Limb (tissue), 2 donors: ENCODE data around the gene XXYLT1.

Experiments used
- DNase-seq, 2 donors: peaks; one replicate each; pipeline ENCODE4 v3.0.0-alpha.2; 2016; ENCODE audit errors: extremely low spot score in 2 of 2

XXYLT1 gene

GRCh38 chr3:195069501-195070251 lies 201.3 kb downstream of the XXYLT1 start:
- no peak for DNase-seq

- no peak for DNase-seq
Observed at GRCh38 chr3:195068084-195069080, 202.6 kb downstream of the XXYLT1 start.

GRCh38 chr3:195066441-195066841 lies 204.5 kb downstream of the XXYLT1 start:
- no peak for DNase-seq

- no peak for DNase-seq
Observed at GRCh38 chr3:195065864-195066185, 205.1 kb downstream of the XXYLT1 start.

GRCh38 chr3:195065142-195065863 lies 205.7 kb downstream of the XXYLT1 start:
- no peak for DNase-seq

GRCh38 chr3:195064300-195064931 lies 206.5 kb downstream of the XXYLT1 start:
- DNase-seq = peak in 1 of 2 donors; percentile 8

GRCh38 chr3:195063581-195064193 lies 207.3 kb downstream of the XXYLT1 start:
- DNase-seq = no peak

GRCh38 chr3:195062866-195063540 lies 208.0 kb downstream of the XXYLT1 start:
- DNase-seq = no peak

GRCh38 chr3:195061756-195062655 lies 209.0 kb downstream of the XXYLT1 start:
- DNase-seq = no peak

GRCh38 chr3:195060531-195061291 lies 210.2 kb downstream of the XXYLT1 start:
- no peak for DNase-seq

- no peak for DNase-seq
Observed at GRCh38 chr3:195060217-195060481, 210.8 kb downstream of the XXYLT1 start.

- DNase-seq = no peak
Observed at GRCh38 chr3:195059471-195060216, 211.3 kb downstream of the XXYLT1 start.

GRCh38 chr3:195059006-195059350 lies 212.0 kb downstream of the XXYLT1 start:
- DNase-seq = no peak

GRCh38 chr3:195058336-195059005 lies 212.5 kb downstream of the XXYLT1 start:
- DNase-seq = no peak

- no peak for DNase-seq
Observed at GRCh38 chr3:195057716-195058115, 213.2 kb downstream of the XXYLT1 start.

GRCh38 chr3:195056506-195056905 lies 214.5 kb downstream of the XXYLT1 start:
- no peak for DNase-seq

- no peak for DNase-seq
Observed at GRCh38 chr3:195054311-195054710, 216.6 kb downstream of the XXYLT1 start.

GRCh38 chr3:195052939-195053338 lies 218.0 kb downstream of the XXYLT1 start:
- no peak for DNase-seq
